Stimulated activated naive CD8-positive, alpha-beta T cell treated with anti-CD3 and anti-CD28 coated beads, Interleukin-15, amount 100 ng/mL, for 72 hours (primary cell): ENCODE data around the gene FOXA2.
A peak's percentile ranks its signal among the peaks of the same experiment; 100 is the strongest.
"Not testable (repeated sequence)": the region's sequence is repeated elsewhere in the genome, so short reads cannot be mapped to it uniquely, and the experiment has no call there.

ENCODE experiments used
- ATAC-seq: fragments of 150-1000 bp; cut with Tn5 transposase; 2 replicates; pipeline ENCODE4 v1.10.0; 2021; ENCODE audit warnings: mild to moderate bottlenecking, moderate library complexity
- DNase-seq, 2 donors: peaks; one replicate each; pipeline ENCODE4 v3.0.0; 2021 to 2022
- H3K27ac Mint-ChIP-seq, 2 donors: one replicate each; pipeline ENCODE4 v1.8.0; 2022; ENCODE audit warnings: mild to moderate bottlenecking in 2 of 2, mixed read lengths in 2 of 2, moderate library complexity in 2 of 2
- H3K27me3 Mint-ChIP-seq: one replicate; pipeline ENCODE4 v1.8.0; 2022; ENCODE audit warnings: mixed read lengths
- H3K4me1 Mint-ChIP-seq: one replicate; pipeline ENCODE4 v1.8.0; 2022; ENCODE audit warnings: mild to moderate bottlenecking, mixed read lengths
- H3K4me3 Mint-ChIP-seq, 2 donors: one replicate each; pipeline ENCODE4 v1.8.0; 2022; ENCODE audit warnings: mild to moderate bottlenecking in 2 of 2, mixed read lengths in 2 of 2, moderate library complexity in 1 of 2
- H3K9me3 Mint-ChIP-seq, 2 donors: one replicate each; pipeline ENCODE4 v1.8.0; 2022; ENCODE audit warnings: mixed read lengths in 2 of 2

The FOXA2 gene

GRCh38 chr20:22584522-22584921, at the start of gene FOXA2:
Gene FOXA2, minus strand, starts transcription at chr20:22584572. Its CDS starts 294 bp downstream, at chr20:22584278.
- peaks cover 6% of the 10 kb centered on the region for H3K4me1 Mint-ChIP-seq
- H3K27ac Mint-ChIP-seq, result peak within 1 kb of the TSS in 1 of 2 donors; percentile 89
- DNase-seq, result no peak
- H3K9me3 Mint-ChIP-seq, result no peaks in the 10 kb centered on the region
- H3K4me3 Mint-ChIP-seq, result no peak within 1 kb of the TSS
- no peak for ATAC-seq
- H3K27me3 Mint-ChIP-seq, result peaks cover 94% of the 10 kb centered on the region

- no peak for ATAC-seq
- DNase-seq, result no peak
- Mint-ChIP-seq H3K27me3 (no peaks in the 10 kb centered on the region), H3K4me1 (no peaks in the 10 kb centered on the region), H3K27ac (no peak overlapping the region), H3K4me3 (no peak overlapping the region), H3K9me3 (no peaks in the 10 kb centered on the region)
Measured at GRCh38 chr20:22630701-22631100, 46.3 kb upstream of the FOXA2 start.

DNA sequence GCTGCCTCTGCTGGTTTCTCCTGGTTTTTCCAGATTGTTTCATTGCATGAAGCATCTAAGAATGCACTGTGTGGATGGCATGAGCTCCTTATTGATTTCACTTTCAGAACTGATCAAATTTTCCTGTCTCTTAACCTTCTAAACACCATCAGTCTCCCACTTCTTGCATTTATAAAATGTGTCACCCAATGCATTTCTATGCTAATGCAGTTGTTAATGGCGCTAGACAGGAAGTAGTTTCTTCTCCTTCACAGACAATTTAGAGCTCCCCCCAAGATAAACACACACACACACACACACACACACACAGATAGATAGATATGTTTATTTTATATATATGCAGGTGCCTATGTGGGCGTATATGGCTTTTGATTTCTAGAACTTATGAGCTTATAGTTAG, 45.6 kb upstream of the FOXA2 start:
- no peak overlapping the region for H3K4me3 Mint-ChIP-seq
- no peak for DNase-seq
- no peak overlapping the region for H3K27ac Mint-ChIP-seq

GRCh38 chr20:22629447-22629846, 45.1 kb upstream of the FOXA2 start:
- Mint-ChIP-seq H3K4me1 (no peaks in the 10 kb centered on the region), H3K27ac (no peak overlapping the region), H3K9me3 (no peaks in the 10 kb centered on the region), H3K27me3 (no peaks in the 10 kb centered on the region), H3K4me3 (no peak overlapping the region)
- ATAC-seq (no peak), DNase-seq (no peak)

More for the DNA sequence above, 45.6 kb upstream of the FOXA2 start:
- Mint-ChIP-seq H3K9me3 (no peaks in the 10 kb centered on the region), H3K27me3 (no peaks in the 10 kb centered on the region), H3K4me1 (no peaks in the 10 kb centered on the region)
- ATAC-seq, result no peak

DNA sequence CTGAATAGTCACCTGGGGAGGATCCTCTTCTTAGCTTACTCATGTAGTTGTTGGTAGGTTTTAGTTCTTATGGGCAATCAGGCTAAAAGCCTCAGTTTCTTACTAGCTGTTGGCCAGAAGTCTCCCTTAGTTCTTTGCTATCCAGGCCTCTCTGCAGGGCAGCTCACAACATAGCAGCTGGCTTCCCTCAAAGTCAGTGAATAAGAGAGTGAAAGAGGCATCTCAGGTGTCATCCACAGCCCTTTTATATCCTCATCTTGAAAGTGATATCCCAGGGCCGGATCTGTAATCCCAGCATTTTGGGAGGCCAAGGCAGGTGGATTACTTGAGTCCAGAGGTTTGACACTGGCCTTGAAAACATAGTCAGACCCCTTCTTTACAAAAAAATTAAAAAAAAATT, 42.1 kb upstream of the FOXA2 start:
- no peak for DNase-seq
- Mint-ChIP-seq H3K4me3 (no peak overlapping the region), H3K4me1 (no peaks in the 10 kb centered on the region), H3K27me3 (no peaks in the 10 kb centered on the region), H3K27ac (no peak overlapping the region), H3K9me3 (no peaks in the 10 kb centered on the region)
- ATAC-seq, result no peak

DNA sequence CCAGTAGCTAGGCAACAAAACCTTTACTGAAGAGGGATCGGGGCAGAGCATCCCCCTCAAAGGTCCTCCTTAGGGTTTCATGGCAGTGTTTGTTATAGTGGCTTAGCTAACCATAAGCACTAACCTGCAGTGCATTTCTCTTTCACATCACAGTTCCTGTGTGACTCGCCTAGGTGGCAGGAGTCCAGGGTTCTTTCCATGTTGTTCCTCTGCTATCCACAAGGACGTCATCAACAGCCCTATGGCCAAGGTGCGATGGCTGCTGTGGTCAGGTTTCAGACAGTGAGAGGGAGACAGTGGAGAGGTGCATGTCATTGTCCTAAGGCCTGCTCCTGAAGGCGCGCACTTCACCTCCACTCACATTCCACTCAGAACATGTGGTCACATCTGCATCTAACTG, 38.8 kb upstream of the FOXA2 start:
- H3K9me3 Mint-ChIP-seq, result no peaks in the 10 kb centered on the region
- no peak overlapping the region for H3K4me3 Mint-ChIP-seq
- H3K27ac Mint-ChIP-seq, result no peak overlapping the region
- DNase-seq, result no peak
- no peak for ATAC-seq
- H3K27me3 Mint-ChIP-seq, result no peaks in the 10 kb centered on the region
- no peaks in the 10 kb centered on the region for H3K4me1 Mint-ChIP-seq

- peak overlapping the region in 1 of 2 donors; percentile 9 for H3K27ac Mint-ChIP-seq
- DNase-seq (no peak), ATAC-seq (no peak)
- H3K9me3 Mint-ChIP-seq, result peaks cover 0 to 7% of the 10 kb centered on the region in 2 donors
- no peaks in the 10 kb centered on the region for H3K4me1 Mint-ChIP-seq
- H3K27me3 Mint-ChIP-seq, result no peaks in the 10 kb centered on the region
- H3K4me3 Mint-ChIP-seq, result no peak overlapping the region
Measured at GRCh38 chr20:22620342-22620741, 36.0 kb upstream of the FOXA2 start.

GRCh38 chr20:22619806-22620205, 35.4 kb upstream of the FOXA2 start:
- Mint-ChIP-seq H3K4me3 (no peak overlapping the region), H3K4me1 (no peaks in the 10 kb centered on the region), H3K27ac (no peak overlapping the region), H3K9me3 (peaks cover 0 to 7% of the 10 kb centered on the region in 2 donors), H3K27me3 (no peaks in the 10 kb centered on the region)
- ATAC-seq, result no peak
- no peak for DNase-seq

GRCh38 chr20:22619272-22619671, 34.9 kb upstream of the FOXA2 start:
- no peaks in the 10 kb centered on the region for H3K4me1 Mint-ChIP-seq
- H3K9me3 Mint-ChIP-seq, result peaks cover 0 to 7% of the 10 kb centered on the region in 2 donors
- DNase-seq, result no peak
- no peak overlapping the region for H3K27ac Mint-ChIP-seq
- no peak for ATAC-seq
- H3K27me3 Mint-ChIP-seq, result no peaks in the 10 kb centered on the region
- no peak overlapping the region for H3K4me3 Mint-ChIP-seq

GRCh38 chr20:22617160-22617559, 32.8 kb upstream of the FOXA2 start:
- H3K4me3 Mint-ChIP-seq, result no peak overlapping the region
- no peaks in the 10 kb centered on the region for H3K4me1 Mint-ChIP-seq
- DNase-seq, result no peak
- H3K27ac Mint-ChIP-seq, result no peak overlapping the region
- H3K9me3 Mint-ChIP-seq, result peaks cover 0 to 9% of the 10 kb centered on the region in 2 donors
- no peak for ATAC-seq
- no peaks in the 10 kb centered on the region for H3K27me3 Mint-ChIP-seq

GRCh38 chr20:22616551-22616950, 32.2 kb upstream of the FOXA2 start:
- Mint-ChIP-seq H3K27ac (no peak overlapping the region), H3K27me3 (no peaks in the 10 kb centered on the region), H3K9me3 (peaks cover 0 to 9% of the 10 kb centered on the region in 2 donors), H3K4me1 (no peaks in the 10 kb centered on the region), H3K4me3 (no peak overlapping the region)
- DNase-seq (no peak), ATAC-seq (no peak)

DNA sequence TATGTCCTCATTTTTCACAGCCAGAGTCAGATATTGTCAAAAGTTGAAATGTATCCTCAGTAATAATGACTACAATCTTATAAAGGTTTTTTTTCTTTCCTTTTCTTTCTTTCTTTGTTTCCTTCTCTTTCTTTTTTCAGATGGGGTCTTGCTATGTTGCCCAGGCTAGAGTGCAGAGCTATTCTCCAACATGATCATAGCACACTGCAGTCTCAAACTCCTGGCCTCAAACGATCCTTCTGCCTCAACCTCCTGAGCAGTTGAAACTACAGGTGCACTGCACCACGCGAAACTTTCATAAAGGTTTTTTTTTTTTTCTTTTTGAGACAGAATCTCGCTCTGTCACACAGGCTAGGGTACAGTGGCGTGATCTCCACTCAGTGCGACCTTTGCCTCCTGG, 31.1 kb upstream of the FOXA2 start:
- H3K27me3 Mint-ChIP-seq, result no peaks in the 10 kb centered on the region
- peaks cover 7 to 9% of the 10 kb centered on the region in 2 donors for H3K9me3 Mint-ChIP-seq
- no peak overlapping the region for H3K4me3 Mint-ChIP-seq
- no peak overlapping the region for H3K27ac Mint-ChIP-seq
- H3K4me1 Mint-ChIP-seq, result no peaks in the 10 kb centered on the region
- no peak for DNase-seq
- no peak for ATAC-seq

DNA sequence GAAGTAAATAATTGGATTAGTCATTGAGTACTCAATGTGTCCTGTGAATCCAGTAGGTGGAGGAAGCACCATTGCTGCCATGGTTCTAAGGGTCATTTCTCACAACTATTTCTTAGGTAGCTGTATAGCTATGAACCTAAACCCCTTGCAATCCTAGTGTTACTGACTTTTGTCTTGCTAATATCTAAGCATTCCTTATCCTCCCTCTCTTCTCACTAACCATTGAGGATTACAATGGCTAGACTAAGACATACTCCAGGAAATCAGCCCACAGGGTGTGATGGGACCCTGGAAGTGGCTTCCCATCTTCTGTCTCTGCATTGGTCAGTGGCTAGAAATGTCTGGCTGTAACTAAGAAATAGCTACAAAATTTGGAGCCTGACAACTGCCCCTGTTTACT, 27.3 kb upstream of the FOXA2 start:
- Mint-ChIP-seq H3K27ac (no peak overlapping the region), H3K4me1 (no peaks in the 10 kb centered on the region), H3K27me3 (no peaks in the 10 kb centered on the region), H3K4me3 (no peak overlapping the region), H3K9me3 (peaks cover 11 to 12% of the 10 kb centered on the region in 2 donors)
- ATAC-seq (no peak), DNase-seq (no peak)

- Mint-ChIP-seq H3K9me3 (peaks cover 3 to 11% of the 10 kb centered on the region in 2 donors), H3K27ac (no peak overlapping the region), H3K4me1 (no peaks in the 10 kb centered on the region), H3K4me3 (no peak overlapping the region), H3K27me3 (no peaks in the 10 kb centered on the region)
- no peak for DNase-seq
- ATAC-seq, result no peak
Measured at GRCh38 chr20:22607695-22608094, 23.3 kb upstream of the FOXA2 start.

GRCh38 chr20:22604815-22605214, 20.4 kb upstream of the FOXA2 start:
- Mint-ChIP-seq H3K4me3 (no peak overlapping the region), H3K9me3 (peaks cover 0 to 3% of the 10 kb centered on the region in 2 donors), H3K27ac (no peak overlapping the region), H3K4me1 (no peaks in the 10 kb centered on the region), H3K27me3 (no peaks in the 10 kb centered on the region)
- ATAC-seq (no peak), DNase-seq (no peak)

DNA sequence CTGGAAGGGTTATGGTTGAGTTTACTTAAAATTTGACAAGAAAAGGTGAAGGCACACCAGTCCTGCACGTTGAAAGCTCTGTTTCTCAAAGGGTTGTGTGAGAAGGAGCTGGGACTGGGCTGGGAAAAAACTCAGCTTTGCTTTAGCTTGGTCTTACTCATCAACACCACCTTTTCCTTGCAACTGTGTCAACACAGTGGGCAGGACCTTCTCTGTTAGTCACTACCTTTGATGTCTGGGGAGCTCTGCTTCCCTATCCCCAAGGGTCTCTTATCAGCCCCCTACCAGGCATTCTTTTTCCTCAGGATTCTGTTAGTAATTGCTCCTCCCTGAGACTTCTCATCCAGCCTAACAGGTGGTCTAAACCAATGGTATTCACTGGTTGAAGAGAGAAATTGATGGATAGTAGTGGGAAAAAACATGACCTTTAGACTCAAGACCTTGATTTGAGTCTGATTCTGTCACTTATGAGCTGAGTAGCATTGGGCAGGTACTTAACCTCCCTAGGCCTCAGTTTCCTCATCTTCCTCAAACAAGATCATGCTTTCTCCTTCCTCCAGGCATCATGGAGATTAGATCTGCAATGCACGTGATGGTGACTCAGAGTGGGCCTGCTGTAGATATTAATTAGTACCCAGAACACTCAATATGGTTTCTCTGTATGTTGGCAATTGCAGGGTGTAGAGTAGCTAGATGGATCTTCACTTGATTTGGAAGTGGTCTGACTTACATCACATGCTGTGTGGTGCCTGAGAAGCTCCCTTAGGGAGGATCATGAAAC, 17.2 kb upstream of the FOXA2 start:
- ATAC-seq (no peak), DNase-seq (no peak)
- no peaks in the 10 kb centered on the region for H3K4me1 Mint-ChIP-seq
- no peaks in the 10 kb centered on the region for H3K27me3 Mint-ChIP-seq
- H3K27ac Mint-ChIP-seq, result no peak overlapping the region
- no peak overlapping the region for H3K4me3 Mint-ChIP-seq
- H3K9me3 Mint-ChIP-seq, result no peaks in the 10 kb centered on the region

DNA sequence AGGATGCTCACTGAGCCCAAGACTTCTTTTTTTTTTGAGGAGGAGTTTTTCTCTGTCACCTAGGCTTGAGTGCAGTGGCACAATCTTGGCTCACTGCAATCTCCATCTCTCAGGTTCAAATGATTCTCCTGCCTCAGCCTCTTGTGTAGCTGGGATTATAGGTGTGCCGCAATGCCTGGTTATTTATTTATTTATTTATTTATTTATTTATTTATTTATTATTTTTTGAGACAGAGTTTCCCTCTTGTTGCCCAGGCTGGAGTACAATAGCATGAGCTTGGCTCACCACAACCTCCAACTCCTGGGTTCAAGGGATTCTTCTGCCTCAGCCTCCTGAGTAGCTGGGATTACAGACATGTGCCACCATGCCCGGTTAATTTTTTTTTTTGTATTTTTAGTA, 14.9 kb upstream of the FOXA2 start:
- H3K9me3 Mint-ChIP-seq, DNase-seq, H3K4me1 Mint-ChIP-seq, H3K27ac Mint-ChIP-seq, H3K27me3 Mint-ChIP-seq, H3K4me3 Mint-ChIP-seq, ATAC-seq: not testable (repeated sequence)
